Measurements from ENCODE around the gene GPAT3.
A peak's percentile ranks its signal among the peaks of the same experiment; 100 is the strongest.

- TF ChIP-seq CTCF (IDR thresholded peaks at IDR 0.05) (peak in 5 of 7 experiments; percentile 69 to 87 (median 80)), POLR2A (IDR thresholded peaks at IDR 0.05) (no peak), POLR2AphosphoS5 (IDR thresholded peaks at IDR 0.05) (peak in 1 of 3 donors; percentile 37), EP300 (IDR thresholded peaks at IDR 0.05) (no peak)
These were observed 104.1 kb downstream of the GPAT3 start for GRCh38 chr4:83639849-83640493.
